ENCODE data around the gene LINS1.
"Not testable (repeated sequence)": the region's sequence is repeated elsewhere in the genome, so short reads cannot be mapped to it uniquely, and the experiment has no call there.

The LINS1 gene

GRCh38 chr15:100602823-100603393 lies 924 bp upstream of the LINS1 start:
- peak in 1 of 4 experiments; percentile 27 for DNase-seq (ENCODE audit: low read depth in 4 of 4, low spot score in 1 of 4)

GRCh38 chr15:100601617-100602063 lies 344 bp downstream of the LINS1 start:
- DNase-seq (ENCODE audit: low read depth in 4 of 4, low spot score in 1 of 4) = no peak

- DNase-seq (ENCODE audit: low read depth in 4 of 4, low spot score in 1 of 4) = no peak
These were observed 821 bp downstream of the LINS1 start for GRCh38 chr15:100601163-100601562.

DNA sequence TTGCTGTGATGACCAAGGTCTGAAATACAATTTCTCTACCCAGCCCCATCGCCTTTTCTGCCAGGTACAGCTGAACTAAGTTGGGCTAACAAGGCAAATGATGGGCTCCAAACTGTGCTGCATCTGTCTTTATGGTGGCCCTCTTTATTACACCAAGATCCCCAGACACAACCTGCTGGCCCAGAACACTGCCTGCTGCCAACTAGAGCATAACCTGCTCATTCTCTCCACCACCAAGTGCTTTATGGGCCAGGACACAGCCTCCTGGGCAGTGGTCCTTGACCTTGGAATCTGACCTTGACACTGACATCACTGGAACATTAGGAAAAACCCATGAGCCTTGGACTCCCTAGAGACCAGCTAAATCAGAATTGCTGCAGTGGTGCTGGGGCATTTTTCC lies 3.3 kb downstream of the LINS1 start:
- DNase-seq (ENCODE audit: low read depth in 4 of 4, low spot score in 1 of 4) = no peak

- DNase-seq (ENCODE audit: low read depth in 4 of 4, low spot score in 1 of 4) = no peak
These were observed 4.1 kb downstream of the LINS1 start for GRCh38 chr15:100597862-100598261.

- DNase-seq (ENCODE audit: low read depth in 4 of 4, low spot score in 1 of 4) = peak; percentile 83 to 93 (median 88)
These were observed 5.2 kb downstream of the LINS1 start for GRCh38 chr15:100596792-100597191.

DNA sequence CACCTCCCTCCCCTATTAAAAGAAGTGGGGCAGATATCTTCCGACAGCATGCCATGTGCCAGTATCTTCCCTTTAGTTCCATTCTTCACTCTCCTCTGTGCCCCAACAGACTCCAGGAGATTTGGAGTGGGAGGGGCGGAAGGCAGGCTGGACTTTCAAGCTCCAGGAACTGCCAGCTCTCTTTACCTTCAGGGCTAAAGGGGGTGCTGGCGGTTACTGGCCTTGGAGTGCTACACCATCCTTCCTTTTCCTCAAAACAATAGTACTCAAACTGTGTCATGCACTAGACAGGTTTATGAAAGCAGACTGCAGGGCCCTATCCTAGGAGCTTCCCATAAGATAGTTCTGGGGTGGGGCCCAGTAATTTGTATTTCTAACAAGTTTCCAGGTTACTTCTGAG lies 6.0 kb downstream of the LINS1 start:
- no peak for DNase-seq (ENCODE audit: low read depth in 4 of 4, low spot score in 1 of 4)

GRCh38 chr15:100593431-100593830 lies 8.6 kb downstream of the LINS1 start:
- DNase-seq (ENCODE audit: low read depth in 4 of 4, low spot score in 1 of 4) = no peak

- DNase-seq (ENCODE audit: low read depth in 4 of 4, low spot score in 1 of 4) = no peak
These were observed 9.1 kb downstream of the LINS1 start for GRCh38 chr15:100592898-100593297.

- no peak for DNase-seq (ENCODE audit: low read depth in 4 of 4, low spot score in 1 of 4)
These were observed 10.1 kb downstream of the LINS1 start for GRCh38 chr15:100591835-100592234.

DNA sequence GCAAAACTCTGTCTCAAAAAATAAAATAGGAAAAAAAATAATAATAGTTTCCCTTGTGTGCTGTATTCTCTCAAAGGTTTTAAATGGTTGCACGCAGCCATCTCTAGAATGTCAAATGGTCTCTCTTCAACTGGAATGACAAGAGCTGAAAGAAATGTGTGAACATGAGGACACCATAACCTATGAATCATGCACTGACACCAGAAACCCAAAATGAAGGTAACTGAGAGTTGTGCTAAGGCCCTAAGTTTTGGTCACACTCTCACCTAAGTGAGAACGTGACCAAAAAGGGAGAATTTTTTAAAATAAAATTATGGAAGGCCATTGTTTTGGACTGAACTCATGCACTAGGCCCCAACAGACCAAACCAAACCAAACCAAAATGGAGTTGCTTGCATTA lies 10.8 kb downstream of the LINS1 start:
- not testable (repeated sequence) for DNase-seq (ENCODE audit: low read depth in 4 of 4, low spot score in 1 of 4)

GRCh38 chr15:100588638-100589242 lies 13.2 kb downstream of the LINS1 start:
- DNase-seq (ENCODE audit: low read depth in 4 of 4, low spot score in 1 of 4) = no peak

- no peak for DNase-seq (ENCODE audit: low read depth in 4 of 4, low spot score in 1 of 4)
These were observed 21.6 kb downstream of the LINS1 start for GRCh38 chr15:100580414-100580813.

DNA sequence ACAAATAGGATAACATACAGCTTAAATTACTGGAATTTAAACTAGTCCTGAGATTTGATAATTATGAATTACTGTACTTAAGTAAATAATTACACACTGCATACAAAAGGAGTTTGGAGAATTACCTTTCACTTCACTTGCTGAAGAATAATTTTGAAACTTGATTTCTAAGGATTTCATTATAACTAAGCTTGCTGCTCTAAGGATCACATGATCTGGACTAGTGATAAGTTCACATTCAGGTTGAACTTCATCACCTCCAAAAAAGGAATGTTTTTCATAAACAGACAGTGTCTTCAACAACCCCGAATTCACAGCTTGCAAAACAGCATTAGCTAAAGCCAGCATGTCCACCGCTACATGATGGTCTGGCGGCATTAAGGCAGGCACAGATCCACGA lies 28.5 kb downstream of the LINS1 start:
- no peak for DNase-seq (ENCODE audit: low read depth in 4 of 4, low spot score in 1 of 4)

GRCh38 chr15:100572362-100572983 lies 29.5 kb downstream of the LINS1 start:
- no peak for DNase-seq (ENCODE audit: low read depth in 4 of 4, low spot score in 1 of 4)

DNA sequence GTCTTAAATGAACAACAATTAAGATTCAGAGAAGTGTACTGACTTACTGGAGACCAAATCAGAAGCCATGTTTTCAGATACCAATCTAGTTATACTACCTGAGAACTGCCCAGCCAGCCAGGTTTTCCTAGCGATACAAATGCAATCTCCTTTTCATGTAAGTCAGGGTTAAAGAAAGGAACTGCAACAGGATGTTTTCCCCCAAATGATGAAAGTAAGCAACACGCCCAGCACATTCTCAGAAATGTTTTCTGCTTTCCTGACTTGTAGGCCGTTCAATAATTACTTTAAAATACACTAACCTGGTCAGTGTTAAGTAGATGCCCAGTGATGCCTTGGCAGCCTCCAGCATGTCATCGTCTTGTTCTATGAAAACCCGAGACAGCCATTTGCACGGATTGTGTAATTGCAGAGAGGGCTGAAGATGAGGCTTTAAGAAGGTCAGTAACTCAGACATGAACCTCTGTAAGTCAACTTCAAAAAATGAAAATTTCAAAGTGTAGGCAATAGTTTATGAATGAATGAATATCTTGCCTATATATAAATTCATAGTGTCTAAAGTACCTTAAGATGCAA lies 30.3 kb downstream of the LINS1 start:
- no peak for DNase-seq (ENCODE audit: low read depth in 4 of 4, low spot score in 1 of 4)

- DNase-seq (ENCODE audit: low read depth in 4 of 4, low spot score in 1 of 4) = no peak
These were observed 31.2 kb downstream of the LINS1 start for GRCh38 chr15:100570735-100571313.

- no peak for DNase-seq (ENCODE audit: low read depth in 4 of 4, low spot score in 1 of 4)
These were observed 31.7 kb downstream of the LINS1 start for GRCh38 chr15:100570275-100570674.

DNA sequence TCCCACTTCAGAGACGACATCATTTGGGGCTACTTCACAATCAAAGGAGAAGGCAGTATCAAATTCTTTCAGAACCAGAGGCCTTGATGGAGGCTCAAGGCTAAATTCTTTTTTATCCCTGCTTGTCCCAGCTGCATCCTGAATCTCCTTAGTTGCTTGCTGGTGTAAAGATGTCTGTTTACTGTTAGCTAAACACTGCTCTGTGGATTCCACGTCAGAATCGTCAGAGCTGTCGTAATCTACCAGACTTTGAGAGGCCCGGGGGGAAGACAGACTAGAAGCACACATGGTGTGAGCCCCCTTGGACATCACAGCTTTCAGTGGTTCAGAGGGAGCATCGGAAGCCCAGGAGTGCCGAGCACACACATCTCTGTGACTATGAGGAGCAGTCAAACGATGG lies 32.6 kb downstream of the LINS1 start:
- no peak for DNase-seq (ENCODE audit: low read depth in 4 of 4, low spot score in 1 of 4)

GRCh38 chr15:100566850-100567628 lies 34.9 kb downstream of the LINS1 start:
- no peak for DNase-seq (ENCODE audit: low read depth in 4 of 4, low spot score in 1 of 4)

DNA sequence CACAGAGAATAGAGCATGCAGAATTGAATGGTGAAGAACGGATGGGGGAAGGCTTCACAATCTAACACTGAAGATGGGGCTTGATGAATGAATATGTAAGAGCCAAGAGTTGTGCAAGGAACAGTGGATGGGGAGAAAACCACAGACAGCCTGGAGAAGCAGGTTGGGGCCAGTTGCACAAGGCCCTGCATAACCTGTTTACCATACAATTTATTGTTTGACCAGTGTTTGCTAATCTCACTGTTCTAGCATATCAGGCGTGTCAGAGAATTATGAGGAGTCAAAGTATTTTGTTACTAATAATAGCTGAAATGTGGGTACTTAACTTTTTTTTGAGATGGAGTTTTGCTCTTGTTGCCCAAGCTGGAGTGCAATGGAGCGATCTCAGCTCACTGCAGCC lies 36.4 kb downstream of the LINS1 start:
- no peak for DNase-seq (ENCODE audit: low read depth in 4 of 4, low spot score in 1 of 4)

All from stimulated activated CD4-positive, alpha-beta T cell treated with anti-CD3 and anti-CD28 coated beads, Interleukin-1b, Interleukin-23, amount 100 ng/mL, for 24 hours (primary cell).